Endodermal cell (in vitro differentiated cells): ENCODE measurements around the gene REC8. TPM values are rescaled to one million over a fixed set of nuclear protein-coding genes. Genes with fewer than 3 reads are reported as not detected.
A peak's percentile ranks its signal among the peaks of the same experiment; 100 is the strongest.
"Not testable (repeated sequence)": the region's sequence is repeated elsewhere in the genome, so short reads cannot be mapped to it uniquely, and the experiment has no call there.

Experiments used
- DNase-seq: peaks from one replicate; pipeline ENCODE4 v3.0.0-alpha.2; 2017
- H3K27ac ChIP-seq: 2 replicates; pipeline ENCODE4 v1.5.1; 2013; ENCODE audit warnings: mild to moderate bottlenecking, low read depth, low read length, moderate library complexity
- H3K27me3 ChIP-seq: 2 replicates; pipeline ENCODE4 v1.6.1; 2013; ENCODE audit warnings: mild to moderate bottlenecking, low read length, moderate library complexity; ENCODE audit not compliant: insufficient read depth, control insufficient read depth, poor library complexity, severe bottlenecking
- H3K36me3 ChIP-seq: 2 replicates; pipeline ENCODE4 v1.7.0; 2013; ENCODE audit warnings: mild to moderate bottlenecking, low read length, moderate library complexity; ENCODE audit not compliant: control insufficient read depth, insufficient read depth
- H3K4me1 ChIP-seq: one replicate; pipeline ENCODE4 v1.7.0; 2013; ENCODE audit warnings: low read length; ENCODE audit not compliant: control insufficient read depth, insufficient read depth
- H3K4me3 ChIP-seq: 2 replicates; pipeline ENCODE4 v1.5.1; 2013; ENCODE audit warnings: mild to moderate bottlenecking, low read length, moderate library complexity
- H3K9ac ChIP-seq: 2 replicates; pipeline ENCODE4 v1.6.1; 2013; ENCODE audit warnings: mild to moderate bottlenecking, low read length, moderate library complexity; ENCODE audit not compliant: poor library complexity, severe bottlenecking; ENCODE audit errors: extremely low read depth
- H3K9me3 ChIP-seq: 2 replicates; pipeline ENCODE4 v1.6.1; 2013; ENCODE audit warnings: mild to moderate bottlenecking, low read length, moderate library complexity; ENCODE audit not compliant: control insufficient read depth
- H3K27ac Mint-ChIP-seq: 2 replicates; pipeline ENCODE4 v1.8.0; 2020; ENCODE audit warnings: mixed read lengths
- H3K27me3 Mint-ChIP-seq: 2 replicates; pipeline ENCODE4 v1.8.0; 2021; ENCODE audit warnings: mild to moderate bottlenecking, mixed read lengths; ENCODE audit not compliant: insufficient read depth
- H3K36me3 Mint-ChIP-seq: 2 replicates; pipeline ENCODE4 v1.8.0; 2020; ENCODE audit warnings: low read depth, mixed read lengths
- H3K4me1 Mint-ChIP-seq: 2 replicates; pipeline ENCODE4 v1.8.0; 2020; ENCODE audit warnings: mixed read lengths
- H3K4me3 Mint-ChIP-seq: 2 replicates; pipeline ENCODE4 v1.8.0; 2020; ENCODE audit warnings: mild to moderate bottlenecking, moderate library complexity, mixed read lengths
- H3K9me3 Mint-ChIP-seq: 2 replicates; pipeline ENCODE4 v1.8.0; 2020; ENCODE audit warnings: mild to moderate bottlenecking, mixed read lengths
- CTCF ChIP-seq: fragments of 200-600 bp; sonication (generic); conservative IDR thresholded peaks from 2 replicates; pipeline ENCODE4 v1.5.0; 2021; ENCODE audit warnings: antibody characterized with exemption, mild to moderate bottlenecking
- WGBS, 2 experiments: methylation state at CpG; one replicate each; pipeline versions ENCODE4 v1.1.5 to v1.1.7; 2013; ENCODE audit warnings: missing lambda C conversion rate in 2 of 2, mixed read lengths in 1 of 2; ENCODE audit not compliant: insufficient coverage in 1 of 2, insufficient read length in 1 of 2; 5-methylcytosine and 5-hydroxymethylcytosine counted together
- total RNA-seq, 2 donors: library from RNA; stranded (reverse); fragmentation: NEBNext Ultra II Directional in 1 of 2; extraction: Animal tissue kit (Norgen Biotek cat#: 25700) in 1 of 2; gene quantifications; 2 replicates in 1 of 2; 3 replicates in 1 of 2; pipeline ENCODE4 v1.2.1, GENCODE V29; 2021

The REC8 gene
- total RNA-seq, 2 donors from 2014 or later = 60.3 to 98.3 TPM

GRCh38 chr14:24198814-24199524 is 27.1 kb downstream of the REC8 start:
- Mint-ChIP-seq H3K4me3 (no peak overlapping the region), H3K4me1 (peaks cover 8% of the 10 kb centered on the region), H3K27me3 (no peaks in the 10 kb centered on the region), H3K36me3 (peaks cover 52% of the 10 kb centered on the region), H3K9me3 (peaks cover 32% of the 10 kb centered on the region), H3K27ac (no peak overlapping the region)
- WGBS, 2 experiments = 95 to 96% methylated on average over 4 to 6 of the region's 7 CpGs
- H3K9me3 ChIP-seq = peaks cover 23% of the 10 kb centered on the region
- no peak for DNase-seq
- no peaks in the 10 kb centered on the region for H3K27me3 ChIP-seq
- TF ChIP-seq CTCF = no peak
- H3K4me3 ChIP-seq = no peak overlapping the region
- H3K9ac ChIP-seq = no peak overlapping the region
- no peaks in the 10 kb centered on the region for H3K4me1 ChIP-seq
- H3K27ac ChIP-seq = no peak overlapping the region
- peaks cover 28% of the 10 kb centered on the region for H3K36me3 ChIP-seq

GRCh38 chr14:24202538-24202937 is 30.7 kb downstream of the REC8 start:
- not testable (repeated sequence) for H3K4me3 Mint-ChIP-seq, H3K4me1 Mint-ChIP-seq, H3K27me3 Mint-ChIP-seq, H3K4me3 ChIP-seq, H3K27ac Mint-ChIP-seq, H3K27ac ChIP-seq, H3K9ac ChIP-seq, H3K4me1 ChIP-seq, H3K27me3 ChIP-seq
- Histone ChIP-seq H3K36me3 (peaks cover 53% of the 10 kb centered on the region), H3K9me3 (peaks cover 23% of the 10 kb centered on the region)
- peak; percentile 58 for DNase-seq
- WGBS, 2 experiments = 66 to 69% methylated on average over 8 of the region's 8 CpGs
- H3K9me3 Mint-ChIP-seq = peaks cover 32% of the 10 kb centered on the region
- H3K36me3 Mint-ChIP-seq = peaks cover 76% of the 10 kb centered on the region

GRCh38 chr14:24203249-24203886 is 31.5 kb downstream of the REC8 start:
- H3K27me3 Mint-ChIP-seq, H3K27ac ChIP-seq, H3K4me1 ChIP-seq, H3K9ac ChIP-seq, H3K4me3 Mint-ChIP-seq, H3K27ac Mint-ChIP-seq, DNase-seq, H3K27me3 ChIP-seq, H3K4me1 Mint-ChIP-seq: not testable (repeated sequence)
- Histone ChIP-seq H3K9me3 (peaks cover 23% of the 10 kb centered on the region), H3K36me3 (peaks cover 61% of the 10 kb centered on the region), H3K4me3 (peak overlapping the region; percentile 24)
- H3K36me3 Mint-ChIP-seq = peaks cover 84% of the 10 kb centered on the region
- 91 to 98% methylated on average over 10 to 15 of the region's 16 CpGs for WGBS, 2 experiments
- peaks cover 32% of the 10 kb centered on the region for H3K9me3 Mint-ChIP-seq
